Osteocyte (in vitro differentiated cells): ENCODE measurements around the gene GPATCH4. TPM values are rescaled to one million over a fixed set of nuclear protein-coding genes. Genes with fewer than 3 reads are reported as not detected.

Experiments used
- DNase-seq: peaks from one replicate; pipeline ENCODE4 v3.0.0; 2021; ENCODE audit warnings: mixed read lengths; ENCODE audit not compliant: unreplicated experiment; ENCODE audit errors: extremely low spot score
- H3K27ac Mint-ChIP-seq: one replicate; pipeline ENCODE4 v1.8.0; 2021; ENCODE audit warnings: mild to moderate bottlenecking, mixed read lengths; ENCODE audit not compliant: unreplicated experiment
- H3K27me3 Mint-ChIP-seq: one replicate; pipeline ENCODE4 v1.8.0; 2021; ENCODE audit warnings: mixed read lengths; ENCODE audit not compliant: unreplicated experiment
- H3K36me3 Mint-ChIP-seq: one replicate; pipeline ENCODE4 v1.8.0; 2021; ENCODE audit warnings: mixed read lengths; ENCODE audit not compliant: unreplicated experiment
- H3K4me1 Mint-ChIP-seq: one replicate; pipeline ENCODE4 v1.8.0; 2021; ENCODE audit warnings: mixed read lengths; ENCODE audit not compliant: unreplicated experiment
- H3K4me3 Mint-ChIP-seq: one replicate; pipeline ENCODE4 v1.8.0; 2021; ENCODE audit warnings: mild to moderate bottlenecking, moderate library complexity, mixed read lengths; ENCODE audit not compliant: unreplicated experiment
- H3K9me3 Mint-ChIP-seq: one replicate; pipeline ENCODE4 v1.8.0; 2021; ENCODE audit warnings: mixed read lengths; ENCODE audit not compliant: unreplicated experiment
- total RNA-seq: library from RNA; stranded (reverse); gene quantifications from 2 replicates; pipeline ENCODE4 v1.2.1, GENCODE V29; 2021
- TF ChIP-seq, protein P1 (sequence below): fragments of 200-600 bp; sonication (generic); IDR thresholded peaks from 2 replicates; pipeline ENCODE4 v1.5.0; 2021; ENCODE audit warnings: antibody characterized with exemption, mild to moderate bottlenecking, moderate library complexity

Gene GPATCH4
- total RNA-seq, 1 donor from 2014 or later = 20.6 TPM

DNA sequence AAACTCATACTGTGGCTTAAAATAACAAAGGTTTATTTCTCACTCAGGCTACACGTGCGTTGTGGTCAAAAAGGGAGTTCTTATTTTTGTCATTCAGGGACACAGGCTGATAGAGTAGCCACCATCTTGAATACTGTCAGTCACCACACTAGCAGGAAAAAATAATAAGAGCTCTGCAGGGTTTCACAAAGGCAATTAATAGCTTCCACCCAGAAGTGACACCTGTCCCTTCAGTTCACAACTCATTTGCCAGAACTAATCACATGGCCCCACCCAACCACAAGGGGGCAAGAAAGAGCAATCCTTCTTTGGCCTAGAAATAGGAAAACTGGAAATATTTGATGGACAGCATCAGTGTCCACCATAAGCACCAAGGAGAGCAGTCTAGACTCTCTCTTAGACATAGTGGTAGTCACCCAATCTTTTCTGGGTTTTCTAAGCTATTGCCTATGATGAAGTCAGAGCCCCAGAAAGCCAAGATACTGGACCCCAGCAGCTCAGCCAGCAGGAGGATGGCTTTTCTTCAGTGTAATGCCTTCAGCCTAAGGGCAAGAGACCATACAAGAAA is 26.1 kb upstream of the GPATCH4 start:
- Mint-ChIP-seq H3K4me3 (no peak overlapping the region), H3K36me3 (no peaks in the 10 kb centered on the region), H3K9me3 (no peaks in the 10 kb centered on the region), H3K4me1 (peaks cover 13% of the 10 kb centered on the region), H3K27me3 (peaks cover 58% of the 10 kb centered on the region), H3K27ac (no peak overlapping the region)
- TF ChIP-seq, protein P1, sequence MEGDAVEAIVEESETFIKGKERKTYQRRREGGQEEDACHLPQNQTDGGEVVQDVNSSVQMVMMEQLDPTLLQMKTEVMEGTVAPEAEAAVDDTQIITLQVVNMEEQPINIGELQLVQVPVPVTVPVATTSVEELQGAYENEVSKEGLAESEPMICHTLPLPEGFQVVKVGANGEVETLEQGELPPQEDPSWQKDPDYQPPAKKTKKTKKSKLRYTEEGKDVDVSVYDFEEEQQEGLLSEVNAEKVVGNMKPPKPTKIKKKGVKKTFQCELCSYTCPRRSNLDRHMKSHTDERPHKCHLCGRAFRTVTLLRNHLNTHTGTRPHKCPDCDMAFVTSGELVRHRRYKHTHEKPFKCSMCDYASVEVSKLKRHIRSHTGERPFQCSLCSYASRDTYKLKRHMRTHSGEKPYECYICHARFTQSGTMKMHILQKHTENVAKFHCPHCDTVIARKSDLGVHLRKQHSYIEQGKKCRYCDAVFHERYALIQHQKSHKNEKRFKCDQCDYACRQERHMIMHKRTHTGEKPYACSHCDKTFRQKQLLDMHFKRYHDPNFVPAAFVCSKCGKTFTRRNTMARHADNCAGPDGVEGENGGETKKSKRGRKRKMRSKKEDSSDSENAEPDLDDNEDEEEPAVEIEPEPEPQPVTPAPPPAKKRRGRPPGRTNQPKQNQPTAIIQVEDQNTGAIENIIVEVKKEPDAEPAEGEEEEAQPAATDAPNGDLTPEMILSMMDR = peak; percentile 70
- no peak for DNase-seq

DNA sequence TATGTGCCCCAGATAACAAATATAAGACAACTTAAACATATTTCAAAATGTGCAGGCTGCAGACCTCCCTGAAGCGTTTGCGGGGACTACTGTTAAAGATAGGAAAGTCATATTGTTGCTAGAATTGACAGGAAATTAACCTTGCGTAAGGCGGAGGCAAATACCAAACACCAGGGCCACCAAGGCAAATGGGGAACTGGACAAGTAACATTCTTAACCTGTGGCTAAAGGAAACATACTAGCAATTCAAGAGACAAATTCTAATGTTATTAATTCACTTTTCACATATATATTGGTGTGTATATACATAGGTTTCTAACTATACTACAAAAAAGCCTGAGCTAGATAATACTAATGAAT is 24.8 kb upstream of the GPATCH4 start:
- H3K36me3 Mint-ChIP-seq = no peaks in the 10 kb centered on the region
- H3K4me3 Mint-ChIP-seq = no peak overlapping the region
- DNase-seq = no peak
- peaks cover 57% of the 10 kb centered on the region for H3K27me3 Mint-ChIP-seq
- H3K27ac Mint-ChIP-seq = no peak overlapping the region
- TF ChIP-seq, protein P1 = no peak
- H3K4me1 Mint-ChIP-seq = peaks cover 13% of the 10 kb centered on the region
- no peaks in the 10 kb centered on the region for H3K9me3 Mint-ChIP-seq

DNA sequence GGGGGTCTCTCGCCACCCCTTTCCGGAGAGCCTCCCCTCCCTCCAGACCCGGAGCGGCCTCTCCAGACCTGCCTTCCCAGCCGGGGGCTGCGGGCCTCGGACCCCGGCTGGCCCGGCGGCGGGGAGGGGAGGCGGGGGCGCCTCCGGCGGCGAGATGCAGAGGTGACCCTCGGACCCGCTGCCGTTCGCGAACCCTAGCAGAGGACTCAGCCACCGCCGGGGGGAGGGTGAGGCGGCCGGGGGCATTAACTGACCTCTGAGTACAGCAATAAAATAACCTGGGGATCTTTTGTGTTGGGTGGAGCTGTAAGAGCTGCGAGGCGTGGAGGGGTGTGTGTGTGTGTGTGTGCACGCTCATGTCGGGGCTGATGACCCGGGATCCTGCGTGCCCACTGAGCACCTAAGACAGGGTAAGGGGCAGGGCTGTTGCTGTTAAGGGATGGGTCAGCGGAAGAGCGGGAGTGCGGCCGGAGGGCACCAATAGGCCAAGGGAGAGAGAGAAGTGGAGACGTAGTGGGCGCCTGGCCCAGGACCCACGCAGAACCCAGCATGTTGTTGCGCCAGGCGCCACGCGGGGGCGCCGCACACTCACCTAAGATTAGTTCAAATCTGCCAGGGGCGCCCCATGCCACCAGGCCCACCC is 24.3 kb upstream of the GPATCH4 start:
- no peaks in the 10 kb centered on the region for H3K9me3 Mint-ChIP-seq
- peak overlapping the region; percentile 40 for H3K4me3 Mint-ChIP-seq
- no peak overlapping the region for H3K27ac Mint-ChIP-seq
- H3K36me3 Mint-ChIP-seq = no peaks in the 10 kb centered on the region
- TF ChIP-seq, protein P1 = peak; percentile 81
- peaks cover 57% of the 10 kb centered on the region for H3K27me3 Mint-ChIP-seq
- DNase-seq = no peak
- peaks cover 13% of the 10 kb centered on the region for H3K4me1 Mint-ChIP-seq

DNA sequence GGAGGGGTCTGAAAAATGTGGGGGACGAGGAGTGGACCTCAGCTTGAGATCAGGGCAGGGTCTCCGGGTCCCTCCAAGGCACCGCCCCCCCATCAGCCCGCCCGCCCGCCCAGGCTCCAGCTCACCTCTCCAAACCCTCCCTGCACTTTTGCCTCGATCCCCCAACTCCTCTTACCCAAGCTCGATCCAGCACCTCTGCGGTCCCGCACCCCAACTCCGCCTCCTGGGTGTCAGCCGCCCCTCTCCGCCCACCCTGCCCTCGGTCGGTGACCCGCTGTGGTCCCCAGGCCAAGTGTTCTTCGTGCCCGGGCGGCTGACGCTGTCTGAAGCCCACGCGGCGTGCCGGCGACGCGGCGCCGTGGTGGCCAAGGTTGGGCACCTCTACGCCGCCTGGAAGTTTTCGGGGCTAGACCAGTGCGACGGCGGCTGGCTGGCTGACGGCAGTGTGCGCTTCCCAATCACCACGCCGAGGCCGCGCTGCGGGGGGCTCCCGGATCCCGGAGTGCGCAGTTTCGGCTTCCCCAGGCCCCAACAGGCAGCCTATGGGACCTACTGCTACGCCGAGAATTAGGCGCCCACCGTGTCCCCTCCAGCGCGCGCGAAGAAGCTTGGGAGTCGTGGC is 23.6 kb upstream of the GPATCH4 start:
- DNase-seq = no peak
- no peaks in the 10 kb centered on the region for H3K9me3 Mint-ChIP-seq
- TF ChIP-seq, protein P1 = no peak
- H3K27me3 Mint-ChIP-seq = peaks cover 57% of the 10 kb centered on the region
- H3K36me3 Mint-ChIP-seq = no peaks in the 10 kb centered on the region
- H3K27ac Mint-ChIP-seq = no peak overlapping the region
- peaks cover 13% of the 10 kb centered on the region for H3K4me1 Mint-ChIP-seq
- peak overlapping the region; percentile 54 for H3K4me3 Mint-ChIP-seq

DNA sequence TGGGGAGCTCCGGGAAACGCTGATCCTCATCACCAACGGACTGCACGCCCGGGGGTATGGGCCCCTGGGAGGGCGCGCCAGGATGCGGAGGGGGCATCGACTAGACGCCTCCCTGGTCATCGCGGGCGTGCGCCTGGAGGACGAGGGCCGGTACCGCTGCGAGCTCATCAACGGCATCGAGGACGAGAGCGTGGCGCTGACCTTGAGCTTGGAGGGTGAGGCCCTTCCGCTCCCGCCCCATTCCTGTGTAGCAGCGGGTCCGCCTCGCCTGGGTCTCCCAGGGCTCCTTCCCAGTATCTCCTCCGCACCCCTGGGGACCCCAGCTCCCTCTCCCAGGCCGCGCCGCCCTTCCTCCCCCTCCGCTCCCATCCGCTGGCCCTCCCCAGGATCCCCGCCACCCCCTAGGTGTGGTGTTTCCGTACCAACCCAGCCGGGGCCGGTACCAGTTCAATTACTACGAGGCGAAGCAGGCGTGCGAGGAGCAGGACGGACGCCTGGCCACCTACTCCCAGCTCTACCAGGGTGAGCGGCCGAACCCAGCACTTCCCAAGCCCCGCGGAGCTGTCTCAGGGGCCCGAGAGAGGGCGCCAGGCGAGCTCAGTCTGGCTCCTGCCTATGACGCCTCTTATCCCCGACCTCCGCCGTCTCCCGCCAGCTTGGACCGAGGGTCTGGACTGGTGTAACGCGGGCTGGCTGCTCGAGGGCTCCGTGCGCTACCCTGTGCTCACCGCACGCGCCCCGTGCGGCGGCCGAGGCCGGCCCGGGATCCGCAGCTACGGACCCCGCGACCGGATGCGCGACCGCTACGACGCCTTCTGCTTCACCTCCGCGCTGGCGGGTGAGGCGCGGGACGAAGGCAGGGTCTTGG is 22.9 kb upstream of the GPATCH4 start:
- H3K4me3 Mint-ChIP-seq = peak overlapping the region; percentile 54

More for the DNA sequence above, 22.9 kb upstream of the GPATCH4 start:
- Mint-ChIP-seq H3K9me3 (no peaks in the 10 kb centered on the region), H3K36me3 (no peaks in the 10 kb centered on the region), H3K27me3 (peaks cover 58% of the 10 kb centered on the region), H3K27ac (no peak overlapping the region), H3K4me1 (peaks cover 13% of the 10 kb centered on the region)
- no peak for DNase-seq
- TF ChIP-seq, protein P1 = peak; percentile 53
